ENCODE data around the gene SNPH.

GRCh38 chr20:1310506-1311190, 44.6 kb downstream of the SNPH start:
- TF ChIP-seq CTCF (IDR thresholded peaks at IDR 0.05) (no peak), POLR2A (IDR thresholded peaks at IDR 0.05) (no peak)
